HCT116 (cell line): ENCODE measurements around the gene TRNP1. TPM values are rescaled to one million over a fixed set of nuclear protein-coding genes. Genes with fewer than 3 reads are reported as not detected.

ENCODE experiments used
- ATAC-seq: fragments of 200-7000 bp; cut with Tn5 transposase; 2 replicates; pipeline ENCODE4 v1.9.1; 2020; ENCODE audit warnings: mild to moderate bottlenecking, moderate library complexity
- BruUV-seq: library from RNA; stranded (reverse); fragments of 400-500 nt; replicated peaks from 2 replicates; lab custom pipeline; 2021; lab: Mats Ljungman, UMichigan
- CTCF ChIA-PET: fragments of 300-600 bp; sonication (Branson Sonifier 250); formaldehyde crosslinking; loops from one replicate; lab custom pipeline; 2021; ENCODE audit warnings: antibody characterized with exemption; lab: Charles Lee
- POLR2A ChIA-PET: fragments of 300-600, 350-600 bp; sonication (Branson Sonifier 250); formaldehyde crosslinking; loops from one replicate; lab custom pipeline; 2021; ENCODE audit warnings: antibody characterized with exemption; lab: Charles Lee
- RAD21 ChIA-PET, 2 experiments: fragments of 300-600 bp; sonication (Branson Sonifier 250); formaldehyde crosslinking; loops; one replicate each; lab custom pipeline; 2023; ENCODE audit warnings: low total read pairs in 2 of 2; ENCODE audit not compliant: uncharacterized antibody in 2 of 2, unreplicated experiment in 2 of 2, low non-redundant PET in 1 of 2; lab: Charles Lee
- DNase-seq: peaks from one replicate; pipeline ENCODE4 v3.0.0-alpha.2; 2010; ENCODE audit warnings: low read depth, low spot score
- H2AFZ ChIP-seq: fragments of 200-600 bp; shearing (Covaris generic), sonication (generic); 2 replicates; pipeline ENCODE4 v1.6.1; 2017; ENCODE audit warnings: low read depth, mixed run types, mixed read lengths, antibody characterized with exemption, low read length; ENCODE audit not compliant: poor library complexity, severe bottlenecking
- H3K27ac ChIP-seq: 2 replicates; pipeline ENCODE4 v1.5.1; 2012; ENCODE audit warnings: low read depth, low read length
- H3K27me3 ChIP-seq: fragments of 200-600 bp; sonication (generic); 2 replicates; pipeline ENCODE4 v1.6.1; 2016; ENCODE audit warnings: mixed run types, low read length, mixed read lengths; ENCODE audit not compliant: insufficient read depth
- H3K36me3 ChIP-seq, 2 experiments: fragments of 200-500 bp in 1 of 2; fragments of 200-600 bp in 1 of 2; sonication (Bioruptor generic) in 1 of 2; sonication (generic) in 1 of 2; 2 replicates each; pipeline versions ENCODE4 v1.5.1 to v1.6.1; 2014 to 2016; ENCODE audit warnings: low read length in 2 of 2, inconsistent platforms in 1 of 2, mixed read lengths in 1 of 2, mixed run types in 1 of 2; ENCODE audit not compliant: insufficient read depth in 2 of 2, control insufficient read depth in 1 of 2
- H3K4me1 ChIP-seq, 2 experiments: fragments of 200-600 bp in 1 of 2; sonication (generic) in 1 of 2; 2 replicates each; pipeline versions ENCODE4 v1.5.1 to v1.6.1; 2012 to 2017; ENCODE audit warnings: low read length in 2 of 2, inconsistent platforms in 1 of 2, mild to moderate bottlenecking in 1 of 2, mixed read lengths in 1 of 2, mixed run types in 1 of 2, moderate library complexity in 1 of 2; ENCODE audit not compliant: insufficient read depth in 2 of 2, control insufficient read depth in 1 of 2
- H3K4me2 ChIP-seq: fragments of 200-600 bp; sonication (generic); 2 replicates; pipeline ENCODE4 v1.6.1; 2017; ENCODE audit warnings: mixed run types, low read length, mixed read lengths
- H3K4me3 ChIP-seq, 2 experiments: fragments of 200-600 bp in 1 of 2; sonication (generic) in 1 of 2; replicated peaks in 1 of 2; 2 replicates each; pipeline ENCODE4 v1.5.1; 2011 to 2016; ENCODE audit warnings: low read length in 2 of 2, control low read depth in 1 of 2, low read depth in 1 of 2, mild to moderate bottlenecking in 1 of 2, mixed read lengths in 1 of 2, mixed run types in 1 of 2
- H3K79me2 ChIP-seq: fragments of 200-600 bp; sonication (generic); 2 replicates; pipeline ENCODE4 v1.6.1; 2017; ENCODE audit warnings: mild to moderate bottlenecking, mixed run types, low read length, moderate library complexity, mixed read lengths; ENCODE audit not compliant: insufficient read depth
- H3K9ac ChIP-seq: fragments of 200-600 bp; sonication (generic); 2 replicates; pipeline ENCODE4 v1.6.1; 2016; ENCODE audit warnings: low read length, mixed read lengths
- H3K9me2 ChIP-seq: fragments of 200-600 bp; sonication (generic), shearing (Covaris generic); 2 replicates; pipeline ENCODE4 v1.6.1; 2017; ENCODE audit warnings: mixed run types, mild to moderate bottlenecking, moderate library complexity; ENCODE audit not compliant: insufficient read depth
- H3K9me3 ChIP-seq, 2 experiments: fragments of 200-500 bp in 1 of 2; fragments of 200-600 bp in 1 of 2; sonication (Bioruptor generic) in 1 of 2; sonication (generic) in 1 of 2; 2 replicates each; pipeline ENCODE4 v1.6.1; 2014 to 2017; ENCODE audit warnings: low read length in 2 of 2, mixed read lengths in 2 of 2, inconsistent platforms in 1 of 2, low read depth in 1 of 2, mild to moderate bottlenecking in 1 of 2, mixed run types in 1 of 2, moderate library complexity in 1 of 2; ENCODE audit not compliant: control insufficient read depth in 1 of 2, insufficient read depth in 1 of 2
- H4K20me1 ChIP-seq: fragments of 200-600 bp; sonication (generic), shearing (Covaris generic); 2 replicates; pipeline ENCODE4 v1.6.1; 2017; ENCODE audit warnings: mixed run types, mild to moderate bottlenecking, moderate library complexity; ENCODE audit not compliant: insufficient read depth
- JUND ChIP-seq: IDR thresholded peaks from 2 replicates; pipeline ENCODE4 v1.6.1; 2012
- POLR2AphosphoS5 ChIP-seq: IDR thresholded peaks from 2 replicates; pipeline ENCODE4 v1.6.1; 2011; ENCODE audit warnings: mild to moderate bottlenecking, low read depth, low read length, moderate library complexity
- SP1 ChIP-seq: IDR thresholded peaks from 2 replicates; pipeline ENCODE4 v1.6.1; 2012; ENCODE audit warnings: low read depth
- SRF ChIP-seq: IDR thresholded peaks from 2 replicates; pipeline ENCODE4 v1.6.1; 2012; ENCODE audit warnings: low read depth
- TCF7L2 ChIP-seq: IDR thresholded peaks from 2 replicates; pipeline ENCODE4 v1.7.0; 2011; ENCODE audit warnings: borderline replicate concordance, inconsistent platforms; ENCODE audit not compliant: insufficient read depth, insufficient read length; ENCODE audit errors: extremely low read depth
- YY1 ChIP-seq: IDR thresholded peaks from 2 replicates; pipeline ENCODE4 v1.6.1; 2011; ENCODE audit warnings: low read length, low read depth, moderate library complexity, mild to moderate bottlenecking; ENCODE audit not compliant: insufficient replicate concordance; ENCODE audit errors: extremely low read depth
- ZFX ChIP-seq: fragments of 450-650 bp; IDR thresholded peaks from 2 replicates; pipeline ENCODE4 v1.6.1; 2017
- ZNF274 ChIP-seq: fragments of 200-500 bp; sonication (Bioruptor generic); IDR thresholded peaks from 2 replicates; pipeline ENCODE4 v1.6.1; 2014; ENCODE audit warnings: mild to moderate bottlenecking, low read depth, low read length, inconsistent platforms
- intact Hi-C: fragments of 100-400 bp; cut with micrococcal nuclease; formaldehyde crosslinking; loops from 2 replicates; pipeline ENCODE4 v1.10.0; 2022
- total RNA-seq: library from RNA; stranded (reverse); gene quantifications from one replicate; pipeline ENCODE4 v1.2.1, GENCODE V29; 2021; ENCODE audit not compliant: unreplicated experiment
- TF ChIP-seq, protein P1 (sequence below): IDR thresholded peaks from 2 replicates; pipeline ENCODE4 v1.6.1; 2011; ENCODE audit warnings: mild to moderate bottlenecking, low read length, moderate library complexity; ENCODE audit not compliant: insufficient replicate concordance; ENCODE audit errors: extremely low read depth
- TF ChIP-seq, protein P2 (sequence below): IDR thresholded peaks from 2 replicates; pipeline ENCODE4 v1.6.1; 2012; ENCODE audit warnings: low read depth

TRNP1 gene
- total RNA-seq, 1 experiment from 2014 or later = 76.9 TPM

DNA sequence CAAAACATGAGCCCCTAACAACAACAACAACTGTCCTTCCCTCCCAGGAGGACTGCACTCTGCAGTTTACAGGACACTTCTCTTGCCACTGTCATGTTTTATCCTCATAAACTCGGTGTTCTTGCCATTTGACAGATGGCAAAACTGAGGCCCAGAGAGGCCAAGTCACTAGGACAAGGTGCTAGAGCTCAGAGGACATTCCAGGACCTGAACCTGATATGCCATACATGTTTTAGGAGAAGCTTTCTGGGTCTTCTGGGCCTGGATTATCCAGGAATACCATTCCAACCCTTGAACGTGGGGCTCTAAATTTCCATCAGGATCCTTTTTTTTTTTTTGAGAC is 38.6 kb downstream of the TRNP1 start:
- peak overlapping the region; percentile 79 for H3K9ac ChIP-seq
- no peaks in the 10 kb centered on the region for H3K36me3 ChIP-seq
- peaks cover 34 to 40% of the 10 kb centered on the region in 2 experiments for H3K4me1 ChIP-seq
- no peaks in the 10 kb centered on the region for H3K79me2 ChIP-seq
- peak overlapping the region; percentile 92 for H3K4me2 ChIP-seq
- ATAC-seq (no peak), DNase-seq (no peak)
- RAD21 ChIA-PET = no interaction called here
- POLR2A ChIA-PET = interaction anchor here (1.3 to 1.6 kb wide), 2 partner anchors 14 to 19 kb away, joined by 3 read pairs; partner anchors contain the start of gene TENT5B
- peak overlapping the region in 1 of 2 experiments; percentile 54; a peak in 3 of 4 replicates for H3K4me3 ChIP-seq
- no peaks in the 10 kb centered on the region for H4K20me1 ChIP-seq
- H3K9me2 ChIP-seq = no peaks in the 10 kb centered on the region
- BruUV-seq = no TSS peak
- intact Hi-C loops = no loop called here
- TF ChIP-seq, protein P1, sequence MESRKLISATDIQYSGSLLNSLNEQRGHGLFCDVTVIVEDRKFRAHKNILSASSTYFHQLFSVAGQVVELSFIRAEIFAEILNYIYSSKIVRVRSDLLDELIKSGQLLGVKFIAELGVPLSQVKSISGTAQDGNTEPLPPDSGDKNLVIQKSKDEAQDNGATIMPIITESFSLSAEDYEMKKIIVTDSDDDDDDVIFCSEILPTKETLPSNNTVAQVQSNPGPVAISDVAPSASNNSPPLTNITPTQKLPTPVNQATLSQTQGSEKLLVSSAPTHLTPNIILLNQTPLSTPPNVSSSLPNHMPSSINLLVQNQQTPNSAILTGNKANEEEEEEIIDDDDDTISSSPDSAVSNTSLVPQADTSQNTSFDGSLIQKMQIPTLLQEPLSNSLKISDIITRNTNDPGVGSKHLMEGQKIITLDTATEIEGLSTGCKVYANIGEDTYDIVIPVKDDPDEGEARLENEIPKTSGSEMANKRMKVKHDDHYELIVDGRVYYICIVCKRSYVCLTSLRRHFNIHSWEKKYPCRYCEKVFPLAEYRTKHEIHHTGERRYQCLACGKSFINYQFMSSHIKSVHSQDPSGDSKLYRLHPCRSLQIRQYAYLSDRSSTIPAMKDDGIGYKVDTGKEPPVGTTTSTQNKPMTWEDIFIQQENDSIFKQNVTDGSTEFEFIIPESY = no peak
- TF ChIP-seq ZNF274 = no peak
- no peak for TF ChIP-seq TCF7L2
- TF ChIP-seq ZFX = no peak
- no peak for TF ChIP-seq JUND
- TF ChIP-seq, protein P2, sequence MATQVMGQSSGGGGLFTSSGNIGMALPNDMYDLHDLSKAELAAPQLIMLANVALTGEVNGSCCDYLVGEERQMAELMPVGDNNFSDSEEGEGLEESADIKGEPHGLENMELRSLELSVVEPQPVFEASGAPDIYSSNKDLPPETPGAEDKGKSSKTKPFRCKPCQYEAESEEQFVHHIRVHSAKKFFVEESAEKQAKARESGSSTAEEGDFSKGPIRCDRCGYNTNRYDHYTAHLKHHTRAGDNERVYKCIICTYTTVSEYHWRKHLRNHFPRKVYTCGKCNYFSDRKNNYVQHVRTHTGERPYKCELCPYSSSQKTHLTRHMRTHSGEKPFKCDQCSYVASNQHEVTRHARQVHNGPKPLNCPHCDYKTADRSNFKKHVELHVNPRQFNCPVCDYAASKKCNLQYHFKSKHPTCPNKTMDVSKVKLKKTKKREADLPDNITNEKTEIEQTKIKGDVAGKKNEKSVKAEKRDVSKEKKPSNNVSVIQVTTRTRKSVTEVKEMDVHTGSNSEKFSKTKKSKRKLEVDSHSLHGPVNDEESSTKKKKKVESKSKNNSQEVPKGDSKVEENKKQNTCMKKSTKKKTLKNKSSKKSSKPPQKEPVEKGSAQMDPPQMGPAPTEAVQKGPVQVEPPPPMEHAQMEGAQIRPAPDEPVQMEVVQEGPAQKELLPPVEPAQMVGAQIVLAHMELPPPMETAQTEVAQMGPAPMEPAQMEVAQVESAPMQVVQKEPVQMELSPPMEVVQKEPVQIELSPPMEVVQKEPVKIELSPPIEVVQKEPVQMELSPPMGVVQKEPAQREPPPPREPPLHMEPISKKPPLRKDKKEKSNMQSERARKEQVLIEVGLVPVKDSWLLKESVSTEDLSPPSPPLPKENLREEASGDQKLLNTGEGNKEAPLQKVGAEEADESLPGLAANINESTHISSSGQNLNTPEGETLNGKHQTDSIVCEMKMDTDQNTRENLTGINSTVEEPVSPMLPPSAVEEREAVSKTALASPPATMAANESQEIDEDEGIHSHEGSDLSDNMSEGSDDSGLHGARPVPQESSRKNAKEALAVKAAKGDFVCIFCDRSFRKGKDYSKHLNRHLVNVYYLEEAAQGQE = no peak
- TF ChIP-seq SRF = no peak
- no peak for TF ChIP-seq POLR2AphosphoS5
- no peak for TF ChIP-seq YY1
- TF ChIP-seq SP1 = no peak
- H2AFZ ChIP-seq = no peak overlapping the region
- no peaks in the 10 kb centered on the region for H3K27me3 ChIP-seq
- peak overlapping the region; percentile 86 for H3K27ac ChIP-seq
- CTCF ChIA-PET = interaction anchor here (5.6 kb wide), 1 partner anchor 13 kb away, joined by 45 read pairs; no protein-coding TSS in a partner anchor
- no peaks in the 10 kb centered on the region for H3K9me3 ChIP-seq
